ENCODE data around the gene MRPS10.
"Not testable (repeated sequence)": the region's sequence is repeated elsewhere in the genome, so short reads cannot be mapped to it uniquely, and the experiment has no call there.

MRPS10 gene

GRCh38 chr6:42220807-42221206, 3.1 kb upstream of the MRPS10 start:
- no peak overlapping the region for H2AK5ac ChIP-seq (ENCODE audit: low read depth, low read length)
- no peaks in the 10 kb centered on the region for H3K36me3 ChIP-seq (replicated peaks in 1 of 2; ENCODE audit: control insufficient read depth in 2 of 2, insufficient read depth in 2 of 2, low read length in 2 of 2)
- H3K9me3 ChIP-seq (replicated peaks in 1 of 2; ENCODE audit: control insufficient read depth in 2 of 2, insufficient read depth in 1 of 2, low read depth in 1 of 2, low read length in 2 of 2): no peaks in the 10 kb centered on the region
- H2BK5ac ChIP-seq (ENCODE audit: low read length): no peak overlapping the region
- H2BK120ac ChIP-seq (ENCODE audit: low read depth, low read length): no peak overlapping the region
- no peak overlapping the region for H2BK12ac ChIP-seq (ENCODE audit: low read length)
- peak overlapping the region; percentile 29 for H2AFZ ChIP-seq (ENCODE audit: low read length)
- no peak overlapping the region for H3K18ac ChIP-seq (ENCODE audit: low read length)
- no peak overlapping the region for H3K14ac ChIP-seq (ENCODE audit: low read length)
- H3K9ac ChIP-seq (ENCODE audit: low read depth, low read length, poor library complexity): no peak overlapping the region
- H3K79me1 ChIP-seq (ENCODE audit: low read depth, low read length): peaks cover 2% of the 10 kb centered on the region
- no peak overlapping the region for H3K4ac ChIP-seq (ENCODE audit: low read length)
- H3K23ac ChIP-seq (ENCODE audit: low read depth, low read length, poor library complexity): no peak overlapping the region
- no peak overlapping the region for H4K91ac ChIP-seq (ENCODE audit: low read depth, low read length, poor library complexity)
- DNase-seq (ENCODE audit: low spot score): no peak
- peaks cover 0 to 3% of the 10 kb centered on the region in 2 donors for H3K4me1 ChIP-seq (ENCODE audit: control insufficient read depth in 2 of 2, insufficient read depth in 1 of 2, low read depth in 1 of 2, low read length in 2 of 2)
- H3K4me3 ChIP-seq (ENCODE audit: low read length in 2 of 2): no peak overlapping the region
- H2BK15ac ChIP-seq (ENCODE audit: low read length): no peak overlapping the region
- WGBS, 2 donors (ENCODE audit: extremely low coverage in 2 of 2, insufficient read length in 2 of 2, insufficient replicate concordance in 1 of 2): no CpG with 5 or more reads among the region's 6 CpGs
- H4K8ac ChIP-seq (ENCODE audit: low read depth, low read length): no peak overlapping the region
- no peak overlapping the region for H3K4me2 ChIP-seq (ENCODE audit: insufficient read depth, low read length, poor library complexity, severe bottlenecking)
- H3K27ac ChIP-seq (replicated peaks; ENCODE audit: low read length): no peak overlapping the region
- no peaks in the 10 kb centered on the region for H3K27me3 ChIP-seq (ENCODE audit: control insufficient read depth in 3 of 3, insufficient read depth in 3 of 3, low read depth in 1 of 3, low read length in 3 of 3)

DNA sequence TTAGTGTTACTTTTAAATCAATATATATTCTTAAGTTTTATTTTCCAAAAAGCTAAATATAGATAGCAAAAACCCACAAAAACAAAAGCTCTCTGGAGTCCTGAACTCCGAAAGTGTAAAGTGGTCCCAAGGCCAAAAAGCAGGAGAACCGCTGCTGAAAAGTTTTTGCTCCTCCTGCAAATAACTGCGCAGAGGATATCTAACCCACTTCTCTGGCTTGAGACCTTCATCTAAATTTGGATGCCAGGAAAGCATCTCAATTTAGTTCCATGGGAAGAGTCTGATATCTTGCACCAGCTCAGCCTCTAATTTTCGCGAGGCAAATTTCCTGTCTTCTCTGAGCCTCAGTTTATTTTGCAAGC, 523 bp downstream of the MRPS10 start:
- H4K91ac ChIP-seq (ENCODE audit: low read depth, low read length, poor library complexity): no peak overlapping the region
- H3K14ac ChIP-seq (ENCODE audit: low read length): no peak overlapping the region
- H3K36me3 ChIP-seq (replicated peaks in 1 of 2; ENCODE audit: control insufficient read depth in 2 of 2, insufficient read depth in 2 of 2, low read length in 2 of 2): peaks cover under 1 to 22% of the 10 kb centered on the region in 2 donors
- H3K4ac ChIP-seq (ENCODE audit: low read length): no peak overlapping the region
- no peak overlapping the region for H2BK120ac ChIP-seq (ENCODE audit: low read depth, low read length)
- H3K4me3 ChIP-seq (ENCODE audit: low read length in 2 of 2): peak overlapping the region; percentile 71 to 91
- WGBS, 2 donors (ENCODE audit: extremely low coverage in 2 of 2, insufficient read length in 2 of 2, insufficient replicate concordance in 1 of 2): no CpG with 5 or more reads among the region's 5 CpGs
- H3K27me3 ChIP-seq (ENCODE audit: control insufficient read depth in 3 of 3, insufficient read depth in 3 of 3, low read depth in 1 of 3, low read length in 3 of 3): no peaks in the 10 kb centered on the region
- DNase-seq (ENCODE audit: low spot score): no peak
- no peak overlapping the region for H4K8ac ChIP-seq (ENCODE audit: low read depth, low read length)
- H3K18ac ChIP-seq (ENCODE audit: low read length): no peak overlapping the region
- H3K9me3 ChIP-seq (replicated peaks in 1 of 2; ENCODE audit: control insufficient read depth in 2 of 2, insufficient read depth in 1 of 2, low read depth in 1 of 2, low read length in 2 of 2): no peaks in the 10 kb centered on the region
- peak overlapping the region; percentile 61 for H3K4me2 ChIP-seq (ENCODE audit: insufficient read depth, low read length, poor library complexity, severe bottlenecking)
- H2AFZ ChIP-seq (ENCODE audit: low read length): peak overlapping the region; percentile 85
- H3K4me1 ChIP-seq (ENCODE audit: control insufficient read depth in 2 of 2, insufficient read depth in 1 of 2, low read depth in 1 of 2, low read length in 2 of 2): peaks cover 0 to 3% of the 10 kb centered on the region in 2 donors
- H2BK15ac ChIP-seq (ENCODE audit: low read length): no peak overlapping the region
- H2BK5ac ChIP-seq (ENCODE audit: low read length): no peak overlapping the region
- H2BK12ac ChIP-seq (ENCODE audit: low read length): no peak overlapping the region
- peak overlapping the region; percentile 88 for H3K27ac ChIP-seq (replicated peaks; ENCODE audit: low read length)
- peaks cover 2% of the 10 kb centered on the region for H3K79me1 ChIP-seq (ENCODE audit: low read depth, low read length)
- no peak overlapping the region for H3K9ac ChIP-seq (ENCODE audit: low read depth, low read length, poor library complexity)
- no peak overlapping the region for H3K23ac ChIP-seq (ENCODE audit: low read depth, low read length, poor library complexity)
- no peak overlapping the region for H2AK5ac ChIP-seq (ENCODE audit: low read depth, low read length)

GRCh38 chr6:42216495-42216894, 1.2 kb downstream of the MRPS10 start:
- peak overlapping the region; percentile 23 for H3K4me2 ChIP-seq (ENCODE audit: insufficient read depth, low read length, poor library complexity, severe bottlenecking)
- H4K91ac ChIP-seq (ENCODE audit: low read depth, low read length, poor library complexity); H2BK5ac ChIP-seq (ENCODE audit: low read length); H2BK12ac ChIP-seq (ENCODE audit: low read length); H3K18ac ChIP-seq (ENCODE audit: low read length); H2BK120ac ChIP-seq (ENCODE audit: low read depth, low read length); DNase-seq (ENCODE audit: low spot score); H3K4me1 ChIP-seq (ENCODE audit: control insufficient read depth in 2 of 2, insufficient read depth in 1 of 2, low read depth in 1 of 2, low read length in 2 of 2); H3K4ac ChIP-seq (ENCODE audit: low read length); H3K9ac ChIP-seq (ENCODE audit: low read depth, low read length, poor library complexity); H3K27me3 ChIP-seq (ENCODE audit: control insufficient read depth in 3 of 3, insufficient read depth in 3 of 3, low read depth in 1 of 3, low read length in 3 of 3); H2AFZ ChIP-seq (ENCODE audit: low read length); H2BK15ac ChIP-seq (ENCODE audit: low read length); H2AK5ac ChIP-seq (ENCODE audit: low read depth, low read length); H3K9me3 ChIP-seq (replicated peaks in 1 of 2; ENCODE audit: control insufficient read depth in 2 of 2, insufficient read depth in 1 of 2, low read depth in 1 of 2, low read length in 2 of 2); H3K23ac ChIP-seq (ENCODE audit: low read depth, low read length, poor library complexity); H3K14ac ChIP-seq (ENCODE audit: low read length); H3K27ac ChIP-seq (replicated peaks; ENCODE audit: low read length); H3K79me1 ChIP-seq (ENCODE audit: low read depth, low read length): not testable (repeated sequence)
- peak overlapping the region; percentile 17 for H4K8ac ChIP-seq (ENCODE audit: low read depth, low read length)
- peak overlapping the region in 1 of 2 donors; percentile 71 for H3K4me3 ChIP-seq (ENCODE audit: low read length in 2 of 2)
- peaks cover 1 to 28% of the 10 kb centered on the region in 2 donors for H3K36me3 ChIP-seq (replicated peaks in 1 of 2; ENCODE audit: control insufficient read depth in 2 of 2, insufficient read depth in 2 of 2, low read length in 2 of 2)
- WGBS, 2 donors (ENCODE audit: extremely low coverage in 2 of 2, insufficient read length in 2 of 2, insufficient replicate concordance in 1 of 2): no CpG with 5 or more reads among the region's 18 CpGs

- WGBS, 2 donors (ENCODE audit: extremely low coverage in 2 of 2, insufficient read length in 2 of 2, insufficient replicate concordance in 1 of 2): no CpG with 5 or more reads among the region's 3 CpGs
- Histone ChIP-seq H3K9ac (ENCODE audit: low read depth, low read length, poor library complexity) (no peak overlapping the region), H3K18ac (ENCODE audit: low read length) (no peak overlapping the region), H3K4me1 (ENCODE audit: control insufficient read depth in 2 of 2, insufficient read depth in 1 of 2, low read depth in 1 of 2, low read length in 2 of 2) (peaks cover 0 to 3% of the 10 kb centered on the region in 2 donors), H3K14ac (ENCODE audit: low read length) (no peak overlapping the region), H2BK15ac (ENCODE audit: low read length) (no peak overlapping the region), H2BK5ac (ENCODE audit: low read length) (no peak overlapping the region), H2BK12ac (ENCODE audit: low read length) (no peak overlapping the region), H3K36me3 (replicated peaks in 1 of 2; ENCODE audit: control insufficient read depth in 2 of 2, insufficient read depth in 2 of 2, low read length in 2 of 2) (peaks cover 11 to 66% of the 10 kb centered on the region in 2 donors), H3K27me3 (ENCODE audit: control insufficient read depth in 3 of 3, insufficient read depth in 3 of 3, low read depth in 1 of 3, low read length in 3 of 3) (no peaks in the 10 kb centered on the region), H2AK5ac (ENCODE audit: low read depth, low read length) (no peak overlapping the region), H3K27ac (replicated peaks; ENCODE audit: low read length) (no peak overlapping the region), H3K4me3 (ENCODE audit: low read length in 2 of 2) (no peak overlapping the region), H4K91ac (ENCODE audit: low read depth, low read length, poor library complexity) (no peak overlapping the region), H3K9me3 (replicated peaks in 1 of 2; ENCODE audit: control insufficient read depth in 2 of 2, insufficient read depth in 1 of 2, low read depth in 1 of 2, low read length in 2 of 2) (no peaks in the 10 kb centered on the region), H3K79me1 (ENCODE audit: low read depth, low read length) (peaks cover 2% of the 10 kb centered on the region), H3K4ac (ENCODE audit: low read length) (no peak overlapping the region), H3K4me2 (ENCODE audit: insufficient read depth, low read length, poor library complexity, severe bottlenecking) (no peak overlapping the region), H4K8ac (ENCODE audit: low read depth, low read length) (no peak overlapping the region), H2BK120ac (ENCODE audit: low read depth, low read length) (no peak overlapping the region), H3K23ac (ENCODE audit: low read depth, low read length, poor library complexity) (no peak overlapping the region), H2AFZ (ENCODE audit: low read length) (no peak overlapping the region)
- DNase-seq (ENCODE audit: low spot score): no peak
Measured at GRCh38 chr6:42212442-42212841, 5.2 kb downstream of the MRPS10 start.
